Measurements from ENCODE around the gene PSMD1. TPM values are rescaled to one million over a fixed set of nuclear protein-coding genes. Genes with fewer than 3 reads are reported as not detected.

The PSMD1 gene
- total and polyA plus RNA-seq, 2 of the 8 experiments (the other 6 are each of a cell fraction or from before 2014, with no cell fraction given), result 179 to 272 TPM

- no peak for TF ChIP-seq CHD7 (IDR thresholded peaks at IDR 0.05; ENCODE audit: insufficient replicate concordance, low read length)
Observed at GRCh38 chr2:231034291-231034882, 22.3 kb upstream of the PSMD1 start (continued).
